ENCODE results near the gene OSBPL3.

Gene OSBPL3

GRCh38 chr7:24874791-24875190, 105.2 kb downstream of the OSBPL3 start:
- peaks cover 3% of the 10 kb centered on the region for H3K4me1 ChIP-seq (ENCODE audit: control insufficient read depth, insufficient read depth, low read length)
- H3K36me3 ChIP-seq (ENCODE audit: control insufficient read depth, insufficient read depth, low read length), result no peaks in the 10 kb centered on the region
- no peaks in the 10 kb centered on the region for H3K27me3 ChIP-seq (ENCODE audit: control insufficient read depth, insufficient read depth, low read length, poor library complexity, severe bottlenecking)
- H3K4me3 ChIP-seq (ENCODE audit: insufficient read depth, low read depth, low read length), result no peak overlapping the region
- no peak overlapping the region for H3K27ac ChIP-seq (ENCODE audit: insufficient read depth, low read depth, low read length, poor library complexity, severe bottlenecking)
- 93% methylated on average over 6 of the region's 6 CpGs for WGBS, 2 experiments
- no peaks in the 10 kb centered on the region for H3K9me3 ChIP-seq (ENCODE audit: control insufficient read depth, low read length)

- Histone ChIP-seq H3K36me3 (ENCODE audit: control insufficient read depth, insufficient read depth, low read length) (no peaks in the 10 kb centered on the region), H3K9me3 (ENCODE audit: control insufficient read depth, low read length) (no peaks in the 10 kb centered on the region), H3K27me3 (ENCODE audit: control insufficient read depth, insufficient read depth, low read length, poor library complexity, severe bottlenecking) (no peaks in the 10 kb centered on the region), H3K27ac (ENCODE audit: insufficient read depth, low read depth, low read length, poor library complexity, severe bottlenecking) (no peak overlapping the region), H3K4me1 (ENCODE audit: control insufficient read depth, insufficient read depth, low read length) (peaks cover 3% of the 10 kb centered on the region), H3K4me3 (ENCODE audit: insufficient read depth, low read depth, low read length) (no peak overlapping the region)
- 75 to 91% methylated on average over 3 to 4 of the region's 4 CpGs for WGBS, 2 experiments
These were observed 106.0 kb downstream of the OSBPL3 start for GRCh38 chr7:24873944-24874343.

DNA sequence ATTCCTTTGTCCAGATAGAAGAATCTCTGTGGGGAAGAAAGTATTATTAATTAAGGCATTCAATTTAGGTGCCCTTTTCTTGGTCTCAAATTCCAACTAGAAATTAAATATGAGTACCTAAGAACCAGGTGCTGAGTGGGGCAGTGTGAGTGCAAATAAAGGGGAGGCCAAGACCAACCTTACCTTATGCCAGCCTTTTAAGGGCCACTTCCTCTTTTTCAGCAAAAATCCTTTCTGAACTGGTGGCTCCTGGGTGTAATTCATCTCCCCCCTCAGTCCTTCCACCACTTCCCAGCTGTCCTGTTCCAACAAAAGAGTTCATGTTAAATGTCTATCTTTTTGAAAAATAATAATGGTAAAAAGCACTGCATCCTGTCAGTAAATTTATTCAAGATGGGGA, 108.2 kb downstream of the OSBPL3 start:
- Histone ChIP-seq H3K9me3 (ENCODE audit: control insufficient read depth, low read length) (no peaks in the 10 kb centered on the region), H3K27ac (ENCODE audit: insufficient read depth, low read depth, low read length, poor library complexity, severe bottlenecking) (no peak overlapping the region), H3K4me3 (ENCODE audit: insufficient read depth, low read depth, low read length) (no peak overlapping the region), H3K36me3 (ENCODE audit: control insufficient read depth, insufficient read depth, low read length) (no peaks in the 10 kb centered on the region), H3K4me1 (ENCODE audit: control insufficient read depth, insufficient read depth, low read length) (no peaks in the 10 kb centered on the region), H3K27me3 (ENCODE audit: control insufficient read depth, insufficient read depth, low read length, poor library complexity, severe bottlenecking) (no peaks in the 10 kb centered on the region)

DNA sequence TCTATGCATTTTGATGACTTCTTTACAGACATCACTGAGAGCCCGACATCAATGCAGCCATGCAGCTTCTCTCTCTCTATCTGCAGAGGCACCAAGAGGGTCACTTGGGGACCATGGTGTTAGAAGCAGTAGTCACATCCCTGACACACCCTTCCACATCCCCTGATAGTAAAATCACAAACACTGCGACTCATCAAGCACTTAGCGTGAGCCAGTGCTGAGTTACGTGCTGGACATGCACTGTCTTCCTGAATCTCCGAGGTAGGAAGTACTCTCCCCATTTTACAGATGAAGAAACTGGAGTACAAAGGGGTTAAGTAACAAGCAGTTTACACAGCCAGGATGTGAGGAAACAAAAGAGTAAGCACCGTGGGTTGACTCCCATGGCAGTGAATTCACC, 109.2 kb downstream of the OSBPL3 start:
- WGBS, 2 experiments, result 92 to 97% methylated on average over 6 of the region's 6 CpGs
- H3K4me3 ChIP-seq (ENCODE audit: insufficient read depth, low read depth, low read length), result no peak overlapping the region
- no peaks in the 10 kb centered on the region for H3K36me3 ChIP-seq (ENCODE audit: control insufficient read depth, insufficient read depth, low read length)
- H3K27ac ChIP-seq (ENCODE audit: insufficient read depth, low read depth, low read length, poor library complexity, severe bottlenecking), result no peak overlapping the region
- H3K27me3 ChIP-seq (ENCODE audit: control insufficient read depth, insufficient read depth, low read length, poor library complexity, severe bottlenecking), result no peaks in the 10 kb centered on the region
- H3K4me1 ChIP-seq (ENCODE audit: control insufficient read depth, insufficient read depth, low read length), result no peaks in the 10 kb centered on the region
- H3K9me3 ChIP-seq (ENCODE audit: control insufficient read depth, low read length), result no peaks in the 10 kb centered on the region

GRCh38 chr7:24869572-24869971, 110.4 kb downstream of the OSBPL3 start:
- 93% methylated on average over 2 of the region's 2 CpGs for WGBS, 2 experiments
- Histone ChIP-seq H3K4me3 (ENCODE audit: insufficient read depth, low read depth, low read length) (no peak overlapping the region), H3K27ac (ENCODE audit: insufficient read depth, low read depth, low read length, poor library complexity, severe bottlenecking) (no peak overlapping the region), H3K36me3 (ENCODE audit: control insufficient read depth, insufficient read depth, low read length) (no peaks in the 10 kb centered on the region), H3K4me1 (ENCODE audit: control insufficient read depth, insufficient read depth, low read length) (no peaks in the 10 kb centered on the region), H3K27me3 (ENCODE audit: control insufficient read depth, insufficient read depth, low read length, poor library complexity, severe bottlenecking) (no peaks in the 10 kb centered on the region), H3K9me3 (ENCODE audit: control insufficient read depth, low read length) (no peaks in the 10 kb centered on the region)

DNA sequence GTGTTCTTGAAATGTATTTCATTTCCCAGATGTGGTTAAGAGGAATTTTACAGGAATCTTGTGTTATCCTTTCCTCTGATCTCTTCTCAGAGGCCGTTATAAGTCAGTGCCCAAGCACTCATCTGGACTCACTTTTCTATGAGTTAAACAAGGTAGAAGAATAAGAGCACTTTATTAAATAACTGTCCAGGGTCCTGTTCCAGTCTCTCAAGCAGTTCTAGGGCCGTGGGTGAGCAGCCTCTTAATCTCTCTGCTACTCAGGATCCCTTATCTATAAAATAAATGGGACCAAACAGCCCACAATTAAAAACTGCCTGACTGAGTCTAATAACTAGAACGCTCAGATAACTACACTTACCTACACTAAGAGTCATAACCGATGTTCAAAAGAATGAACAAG, 111.2 kb downstream of the OSBPL3 start:
- 66% methylated on average over 4 of the region's 4 CpGs for WGBS, 2 experiments
- H3K36me3 ChIP-seq (ENCODE audit: control insufficient read depth, insufficient read depth, low read length), result no peaks in the 10 kb centered on the region

DNA sequence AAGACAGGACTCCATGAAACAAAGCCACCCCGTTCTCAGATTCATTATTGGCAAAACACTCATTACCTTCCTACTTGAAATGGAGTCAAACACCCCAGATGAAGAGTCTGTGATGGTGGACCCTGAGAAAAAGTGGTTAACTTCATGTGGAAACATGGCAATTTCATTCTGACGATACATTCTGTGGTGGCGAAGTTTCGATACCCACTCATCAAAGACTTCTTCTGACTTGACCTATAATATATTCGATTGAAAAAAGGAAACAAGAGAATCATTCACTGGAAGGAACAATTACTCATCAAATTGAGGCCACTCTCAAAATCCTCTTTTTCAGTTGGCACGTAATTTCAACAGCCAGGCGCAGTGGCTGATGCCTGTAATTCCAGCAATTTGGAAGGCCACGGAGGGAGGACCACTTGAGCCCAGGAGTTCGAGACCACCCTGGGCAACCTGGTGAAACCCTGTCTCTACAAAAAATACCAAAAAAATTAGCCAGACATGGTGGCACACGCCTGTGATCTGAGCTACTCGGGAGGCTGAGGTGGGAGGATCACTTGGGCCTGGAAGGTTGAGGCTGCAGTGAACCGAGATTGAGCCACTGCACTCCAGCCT, 113.9 kb downstream of the OSBPL3 start:
- 93% methylated on average over 12 of the region's 12 CpGs for WGBS, 2 experiments
- no peaks in the 10 kb centered on the region for H3K9me3 ChIP-seq (ENCODE audit: control insufficient read depth, low read length)
- H3K4me3 ChIP-seq (ENCODE audit: insufficient read depth, low read depth, low read length), result no peak overlapping the region

More for the DNA sequence above, 111.2 kb downstream of the OSBPL3 start:
- no peak overlapping the region for H3K27ac ChIP-seq (ENCODE audit: insufficient read depth, low read depth, low read length, poor library complexity, severe bottlenecking)
- no peaks in the 10 kb centered on the region for H3K4me1 ChIP-seq (ENCODE audit: control insufficient read depth, insufficient read depth, low read length)
- no peaks in the 10 kb centered on the region for H3K27me3 ChIP-seq (ENCODE audit: control insufficient read depth, insufficient read depth, low read length, poor library complexity, severe bottlenecking)
- H3K9me3 ChIP-seq (ENCODE audit: control insufficient read depth, low read length), result no peaks in the 10 kb centered on the region
- H3K4me3 ChIP-seq (ENCODE audit: insufficient read depth, low read depth, low read length), result no peak overlapping the region

DNA sequence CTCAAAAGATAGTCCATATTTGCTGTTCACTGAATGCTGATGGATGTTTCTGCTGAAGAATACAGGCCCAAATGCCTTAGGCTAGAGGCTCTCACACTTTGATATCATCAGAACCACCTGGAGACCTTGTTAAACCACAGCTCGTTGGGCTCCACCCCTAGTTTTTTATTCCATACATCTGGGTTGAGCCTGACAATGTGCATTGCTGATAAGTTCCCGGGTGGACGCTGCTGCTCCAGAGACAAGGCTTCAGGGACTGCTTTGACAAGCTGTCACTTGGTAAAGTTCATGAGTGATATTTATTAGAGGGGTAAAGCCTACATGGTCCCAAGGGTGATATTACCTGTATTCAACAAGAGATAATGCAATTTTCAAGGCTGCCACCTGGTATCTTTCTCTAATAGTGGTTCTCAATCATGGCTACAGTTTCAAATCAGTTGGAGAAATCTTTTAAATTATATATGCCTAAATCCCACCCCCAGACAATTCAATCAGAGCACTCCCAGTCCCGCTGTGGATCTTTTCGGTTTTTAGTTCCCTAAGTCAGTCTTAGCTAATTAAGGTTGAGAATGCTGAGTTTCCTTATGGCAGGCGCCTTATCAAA, 115.7 kb downstream of the OSBPL3 start:
- no peak overlapping the region for H3K27ac ChIP-seq (ENCODE audit: insufficient read depth, low read depth, low read length, poor library complexity, severe bottlenecking)
- WGBS, 2 experiments, result 94 to 97% methylated on average over 6 of the region's 6 CpGs

More for the DNA sequence above, 113.9 kb downstream of the OSBPL3 start:
- H3K27me3 ChIP-seq (ENCODE audit: control insufficient read depth, insufficient read depth, low read length, poor library complexity, severe bottlenecking), result no peaks in the 10 kb centered on the region
- no peaks in the 10 kb centered on the region for H3K36me3 ChIP-seq (ENCODE audit: control insufficient read depth, insufficient read depth, low read length)
- no peak overlapping the region for H3K27ac ChIP-seq (ENCODE audit: insufficient read depth, low read depth, low read length, poor library complexity, severe bottlenecking)
- H3K4me1 ChIP-seq (ENCODE audit: control insufficient read depth, insufficient read depth, low read length), result no peaks in the 10 kb centered on the region

DNA sequence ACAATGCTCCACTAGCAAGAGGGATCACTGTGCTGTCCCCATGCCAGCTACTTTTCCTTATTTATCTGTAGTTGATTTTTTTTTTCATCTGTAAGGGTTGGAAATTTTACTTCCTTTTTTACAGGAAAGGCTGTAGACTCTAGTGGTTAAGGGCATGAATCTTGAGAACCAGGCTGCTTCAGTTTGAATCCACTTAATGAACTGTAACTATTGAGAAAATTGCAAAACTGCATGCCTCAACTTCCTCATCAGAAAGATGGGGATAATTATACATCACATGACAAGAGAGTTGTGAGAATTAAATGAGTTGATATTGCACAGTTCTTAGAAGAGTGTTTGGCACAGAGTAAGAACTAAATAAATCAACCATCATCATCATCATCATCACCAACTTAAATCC, 116.4 kb downstream of the OSBPL3 start:
- Histone ChIP-seq H3K36me3 (ENCODE audit: control insufficient read depth, insufficient read depth, low read length) (no peaks in the 10 kb centered on the region), H3K4me1 (ENCODE audit: control insufficient read depth, insufficient read depth, low read length) (no peaks in the 10 kb centered on the region), H3K4me3 (ENCODE audit: insufficient read depth, low read depth, low read length) (no peak overlapping the region), H3K27me3 (ENCODE audit: control insufficient read depth, insufficient read depth, low read length, poor library complexity, severe bottlenecking) (no peaks in the 10 kb centered on the region), H3K27ac (ENCODE audit: insufficient read depth, low read depth, low read length, poor library complexity, severe bottlenecking) (no peak overlapping the region), H3K9me3 (ENCODE audit: control insufficient read depth, low read length) (no peaks in the 10 kb centered on the region)

More for the DNA sequence above, 115.7 kb downstream of the OSBPL3 start:
- Histone ChIP-seq H3K36me3 (ENCODE audit: control insufficient read depth, insufficient read depth, low read length) (no peaks in the 10 kb centered on the region), H3K4me3 (ENCODE audit: insufficient read depth, low read depth, low read length) (no peak overlapping the region), H3K9me3 (ENCODE audit: control insufficient read depth, low read length) (no peaks in the 10 kb centered on the region), H3K27me3 (ENCODE audit: control insufficient read depth, insufficient read depth, low read length, poor library complexity, severe bottlenecking) (no peaks in the 10 kb centered on the region), H3K4me1 (ENCODE audit: control insufficient read depth, insufficient read depth, low read length) (no peaks in the 10 kb centered on the region)

GRCh38 chr7:24862461-24862860, 117.5 kb downstream of the OSBPL3 start:
- Histone ChIP-seq H3K4me1 (ENCODE audit: control insufficient read depth, insufficient read depth, low read length) (peaks cover 3% of the 10 kb centered on the region), H3K4me3 (ENCODE audit: insufficient read depth, low read depth, low read length) (no peak overlapping the region), H3K27me3 (ENCODE audit: control insufficient read depth, insufficient read depth, low read length, poor library complexity, severe bottlenecking) (no peaks in the 10 kb centered on the region), H3K27ac (ENCODE audit: insufficient read depth, low read depth, low read length, poor library complexity, severe bottlenecking) (no peak overlapping the region), H3K36me3 (ENCODE audit: control insufficient read depth, insufficient read depth, low read length) (no peaks in the 10 kb centered on the region), H3K9me3 (ENCODE audit: control insufficient read depth, low read length) (no peaks in the 10 kb centered on the region)
- WGBS, 2 experiments, result 88 to 89% methylated on average over 1 of the region's 1 CpG

DNA sequence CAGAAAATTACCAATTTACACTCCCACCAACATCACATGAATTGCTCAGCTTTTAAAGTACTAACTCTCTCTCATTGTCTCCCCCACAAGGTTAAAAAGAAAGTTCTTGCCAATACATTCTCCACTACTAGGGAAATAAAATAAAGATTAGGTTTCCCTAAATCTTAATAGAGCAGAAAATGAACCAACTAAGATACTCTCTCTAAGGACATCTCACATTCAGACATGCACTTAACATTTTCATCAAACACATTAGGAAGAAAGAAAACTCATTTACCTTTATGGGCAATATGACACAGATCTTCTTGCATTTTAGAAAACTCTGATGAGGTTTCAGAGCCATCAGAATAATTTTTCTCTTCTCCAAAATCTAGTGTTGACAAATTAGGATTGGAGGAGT, 118.6 kb downstream of the OSBPL3 start:
- peaks cover 3% of the 10 kb centered on the region for H3K4me1 ChIP-seq (ENCODE audit: control insufficient read depth, insufficient read depth, low read length)
- no peaks in the 10 kb centered on the region for H3K36me3 ChIP-seq (ENCODE audit: control insufficient read depth, insufficient read depth, low read length)
- H3K27ac ChIP-seq (ENCODE audit: insufficient read depth, low read depth, low read length, poor library complexity, severe bottlenecking), result no peak overlapping the region
- H3K9me3 ChIP-seq (ENCODE audit: control insufficient read depth, low read length), result no peaks in the 10 kb centered on the region
- no peak overlapping the region for H3K4me3 ChIP-seq (ENCODE audit: insufficient read depth, low read depth, low read length)
- H3K27me3 ChIP-seq (ENCODE audit: control insufficient read depth, insufficient read depth, low read length, poor library complexity, severe bottlenecking), result no peaks in the 10 kb centered on the region

Measured in ectodermal cell (in vitro differentiated cells).